CD4-positive, alpha-beta T cell (primary cell): Measurements from ENCODE around the gene PRDM7. TPM values are rescaled to one million over a fixed set of nuclear protein-coding genes. Genes with fewer than 3 reads are reported as not detected.
"Not testable (repeated sequence)": the region's sequence is repeated elsewhere in the genome, so short reads cannot be mapped to it uniquely, and the experiment has no call there.

Experiments used
- ATAC-seq: fragments of 200-7000 bp; cut with Tn5 transposase; one replicate; pipeline ENCODE4 v1.10.0; 2022; ENCODE audit warnings: mild to moderate bottlenecking; ENCODE audit not compliant: poor library complexity
- CTCF ChIA-PET: fragments of 350-600 bp; sonication (Branson Sonifier 250); formaldehyde crosslinking; loops from one replicate; lab custom pipeline; 2021; ENCODE audit warnings: antibody characterized with exemption, inconsistent platforms; lab: Charles Lee
- POLR2A ChIA-PET: fragments of 350-600 bp; sonication (Branson Sonifier 250); formaldehyde crosslinking; loops from one replicate; lab custom pipeline; 2021; ENCODE audit warnings: antibody characterized with exemption, inconsistent platforms; lab: Charles Lee
- DNase-seq, 14 experiments: peaks; one replicate each; pipeline ENCODE4 v3.0.0-alpha.2; 2013 to 2020; ENCODE audit warnings: mixed read lengths in 2 of 14
- H3K27ac ChIP-seq, 2 donors: one replicate each; pipeline versions ENCODE4 v1.5.1 to v1.7.0; 2013; ENCODE audit warnings: low read length in 2 of 2, low read depth in 1 of 2, mild to moderate bottlenecking in 1 of 2
- H3K27me3 ChIP-seq, 2 experiments: 1 replicate in 1 of 2; 2 replicates in 1 of 2; pipeline versions ENCODE4 v1.6.1 to v1.7.0; 2013; ENCODE audit warnings: low read length in 2 of 2, control low read depth in 1 of 2, mild to moderate bottlenecking in 1 of 2, moderate library complexity in 1 of 2; ENCODE audit not compliant: insufficient read depth in 2 of 2, control insufficient read depth in 1 of 2
- H3K36me3 ChIP-seq: one replicate; pipeline ENCODE4 v1.6.1; 2013; ENCODE audit warnings: low read length, control low read depth; ENCODE audit not compliant: insufficient read depth
- H3K4me1 ChIP-seq: one replicate; pipeline ENCODE4 v1.6.1; 2013; ENCODE audit warnings: low read length, control low read depth; ENCODE audit not compliant: insufficient read depth
- H3K4me3 ChIP-seq: one replicate; pipeline ENCODE4 v1.5.1; 2013; ENCODE audit warnings: mild to moderate bottlenecking, low read length, moderate library complexity
- H3K9me3 ChIP-seq, 2 experiments: 1 replicate in 1 of 2; 2 replicates in 1 of 2; pipeline versions ENCODE4 v1.6.1 to v1.7.0; 2013; ENCODE audit warnings: low read length in 2 of 2, mild to moderate bottlenecking in 2 of 2, control low read depth in 1 of 2, moderate library complexity in 1 of 2; ENCODE audit not compliant: control insufficient read depth in 1 of 2, insufficient read depth in 1 of 2
- H3K27ac Mint-ChIP-seq: one replicate; pipeline ENCODE4 v1.8.0; 2020; ENCODE audit warnings: mixed read lengths
- H3K27me3 Mint-ChIP-seq: one replicate; pipeline ENCODE4 v1.8.0; 2021; ENCODE audit warnings: mixed read lengths
- H3K36me3 Mint-ChIP-seq: one replicate; pipeline ENCODE4 v1.8.0; 2021; ENCODE audit warnings: low read depth, mixed read lengths
- H3K4me1 Mint-ChIP-seq: one replicate; pipeline ENCODE4 v1.8.0; 2021; ENCODE audit warnings: low read depth, mixed read lengths
- H3K4me3 Mint-ChIP-seq: one replicate; pipeline ENCODE4 v1.8.0; 2020; ENCODE audit warnings: mild to moderate bottlenecking, mixed read lengths
- H3K9me3 Mint-ChIP-seq: one replicate; pipeline ENCODE4 v1.8.0; 2020; ENCODE audit warnings: mixed read lengths
- intact Hi-C, 2 experiments: fragments of 100-400 bp; cut with DNase I in 1 of 2; cut with micrococcal nuclease in 1 of 2; formaldehyde crosslinking; loops; one replicate each; pipeline versions ENCODE4 v1.15.1 to v1.9.0; 2023 to 2025; cut with DNase I, micrococcal nuclease
- total RNA-seq, 174 experiments: library from RNA in 2 of 174; stranded (reverse) in 2 of 174; gene quantifications; one replicate each; pipeline ENCODE4 v1.2.3 and lab custom pipeline; 2021 to 2026
- TF ChIP-seq, protein P1 (sequence below): fragments of 200-600 bp; IDR thresholded peaks from one replicate; pipeline ENCODE4 v1.8.0; 2022; ENCODE audit warnings: antibody characterized with exemption, mild to moderate bottlenecking

PRDM7 gene
- total RNA-seq, 2 experiments from 2014 or later = not detected

DNA sequence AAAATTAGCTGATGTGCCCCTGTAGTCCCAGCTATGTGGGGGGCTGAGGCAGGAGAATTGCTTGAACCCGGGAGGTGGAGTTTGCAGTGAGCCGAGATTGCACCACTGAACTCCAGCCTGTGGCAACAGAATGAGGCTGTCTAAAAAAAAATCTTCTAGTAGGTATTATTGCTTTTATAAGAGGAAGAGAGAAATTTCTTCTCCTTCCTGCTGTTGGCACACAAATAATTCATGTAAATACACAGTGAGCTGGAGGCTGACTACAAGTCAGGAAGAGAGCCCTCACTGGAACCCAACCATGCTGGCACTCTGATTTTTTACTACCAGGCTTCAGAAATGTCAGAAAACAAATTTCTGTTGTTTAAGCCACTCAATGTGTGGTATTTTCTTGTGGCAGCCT lies 6.7 kb downstream of the PRDM7 start:
- H3K4me3 Mint-ChIP-seq = no peak overlapping the region
- POLR2A ChIA-PET = no interaction called here
- H3K36me3 Mint-ChIP-seq = no peaks in the 10 kb centered on the region
- CTCF ChIA-PET = interaction anchor here (1.4 kb wide), 1 partner anchor 12 kb away, joined by 4 read pairs; no protein-coding TSS in a partner anchor
- ATAC-seq (no peak), DNase-seq (no peak)
- no peaks in the 10 kb centered on the region for H3K4me1 ChIP-seq
- intact Hi-C loops = no loop called here
- H3K9me3 ChIP-seq = no peaks in the 10 kb centered on the region
- H3K4me3 ChIP-seq = no peak overlapping the region
- no peak overlapping the region for H3K27ac Mint-ChIP-seq
- H3K27ac ChIP-seq = no peak overlapping the region
- H3K9me3 Mint-ChIP-seq = no peaks in the 10 kb centered on the region
- H3K4me1 Mint-ChIP-seq = peaks cover 7% of the 10 kb centered on the region
- H3K36me3 ChIP-seq = no peaks in the 10 kb centered on the region
- no peaks in the 10 kb centered on the region for H3K27me3 ChIP-seq
- TF ChIP-seq, protein P1, sequence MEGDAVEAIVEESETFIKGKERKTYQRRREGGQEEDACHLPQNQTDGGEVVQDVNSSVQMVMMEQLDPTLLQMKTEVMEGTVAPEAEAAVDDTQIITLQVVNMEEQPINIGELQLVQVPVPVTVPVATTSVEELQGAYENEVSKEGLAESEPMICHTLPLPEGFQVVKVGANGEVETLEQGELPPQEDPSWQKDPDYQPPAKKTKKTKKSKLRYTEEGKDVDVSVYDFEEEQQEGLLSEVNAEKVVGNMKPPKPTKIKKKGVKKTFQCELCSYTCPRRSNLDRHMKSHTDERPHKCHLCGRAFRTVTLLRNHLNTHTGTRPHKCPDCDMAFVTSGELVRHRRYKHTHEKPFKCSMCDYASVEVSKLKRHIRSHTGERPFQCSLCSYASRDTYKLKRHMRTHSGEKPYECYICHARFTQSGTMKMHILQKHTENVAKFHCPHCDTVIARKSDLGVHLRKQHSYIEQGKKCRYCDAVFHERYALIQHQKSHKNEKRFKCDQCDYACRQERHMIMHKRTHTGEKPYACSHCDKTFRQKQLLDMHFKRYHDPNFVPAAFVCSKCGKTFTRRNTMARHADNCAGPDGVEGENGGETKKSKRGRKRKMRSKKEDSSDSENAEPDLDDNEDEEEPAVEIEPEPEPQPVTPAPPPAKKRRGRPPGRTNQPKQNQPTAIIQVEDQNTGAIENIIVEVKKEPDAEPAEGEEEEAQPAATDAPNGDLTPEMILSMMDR = no peak
- peaks cover 16% of the 10 kb centered on the region for H3K27me3 Mint-ChIP-seq

- no peak for DNase-seq
- Histone ChIP-seq H3K36me3 (no peaks in the 10 kb centered on the region), H3K4me3 (no peak overlapping the region), H3K27ac (no peak overlapping the region), H3K9me3 (no peaks in the 10 kb centered on the region), H3K27me3 (no peaks in the 10 kb centered on the region), H3K4me1 (no peaks in the 10 kb centered on the region)
- H3K4me1 Mint-ChIP-seq = no peaks in the 10 kb centered on the region
- H3K27me3 Mint-ChIP-seq = peaks cover 21% of the 10 kb centered on the region
- no peaks in the 10 kb centered on the region for H3K36me3 Mint-ChIP-seq
- intact Hi-C loops = no loop called here
- ChIA-PET POLR2A (no interaction called here), CTCF (no interaction called here)
- no peak overlapping the region for H3K4me3 Mint-ChIP-seq
- H3K9me3 Mint-ChIP-seq = no peaks in the 10 kb centered on the region
- ATAC-seq = no peak
- TF ChIP-seq, protein P1 = no peak
- H3K27ac Mint-ChIP-seq = no peak overlapping the region
Observed at GRCh38 chr16:90061437-90061836, 15.7 kb downstream of the PRDM7 start.

- H3K27ac ChIP-seq = no peak overlapping the region
- no peaks in the 10 kb centered on the region for H3K36me3 ChIP-seq
- intact Hi-C loops = no loop called here
- H3K4me1 ChIP-seq = no peaks in the 10 kb centered on the region
- TF ChIP-seq, protein P1 = no peak
- peaks cover 0 to 3% of the 10 kb centered on the region in 2 experiments for H3K27me3 ChIP-seq
- H3K9me3 Mint-ChIP-seq = peaks cover 13% of the 10 kb centered on the region
- no peak overlapping the region for H3K4me3 ChIP-seq
- H3K27me3 Mint-ChIP-seq = peaks cover 6% of the 10 kb centered on the region
- no peak overlapping the region for H3K27ac Mint-ChIP-seq
- no peak overlapping the region for H3K4me3 Mint-ChIP-seq
- peak in 1 of 14 experiments; percentile 47 for DNase-seq
- peak; percentile 44 for ATAC-seq
- no peaks in the 10 kb centered on the region for H3K36me3 Mint-ChIP-seq
- POLR2A ChIA-PET = no interaction called here
- peaks cover 19 to 22% of the 10 kb centered on the region in 2 experiments for H3K9me3 ChIP-seq
- CTCF ChIA-PET = no interaction called here
- no peaks in the 10 kb centered on the region for H3K4me1 Mint-ChIP-seq
Observed at GRCh38 chr16:90057738-90058173, 19.4 kb downstream of the PRDM7 start.

- H3K27me3 ChIP-seq, POLR2A ChIA-PET: not testable (repeated sequence)
Observed at GRCh38 chr16:90056521-90056920, 20.6 kb downstream of the PRDM7 start.

More at GRCh38 chr16:90056521-90056920, 20.6 kb downstream of the PRDM7 start:
- H3K36me3 Mint-ChIP-seq, H3K4me1 ChIP-seq, DNase-seq, H3K4me3 Mint-ChIP-seq, H3K27ac Mint-ChIP-seq, ATAC-seq, intact Hi-C loops, H3K36me3 ChIP-seq, CTCF ChIA-PET, H3K4me3 ChIP-seq, H3K27ac ChIP-seq, H3K4me1 Mint-ChIP-seq, H3K27me3 Mint-ChIP-seq: not testable (repeated sequence)
- H3K9me3 Mint-ChIP-seq = peaks cover 13% of the 10 kb centered on the region
- peaks cover 19 to 22% of the 10 kb centered on the region in 2 experiments for H3K9me3 ChIP-seq
